GM21367 (cell line): ENCODE measurements around the gene MRPL19.
"Not testable (repeated sequence)": the region's sequence is repeated elsewhere in the genome, so short reads cannot be mapped to it uniquely, and the experiment has no call there.

ENCODE experiments used
- ATAC-seq: cut with Tn5 transposase; IDR thresholded peaks from one replicate; pipeline ENCODE4 v1.9.1; 2021; ENCODE audit not compliant: unreplicated experiment

The MRPL19 gene

GRCh38 chr2:75657798-75658197, 11.2 kb downstream of the MRPL19 start:
- ATAC-seq, result no peak

- no peak for ATAC-seq
Observed at GRCh38 chr2:75666911-75667310, 20.3 kb downstream of the MRPL19 start.

GRCh38 chr2:75667884-75668283, 21.3 kb downstream of the MRPL19 start:
- no peak for ATAC-seq

- not testable (repeated sequence) for ATAC-seq
Observed at GRCh38 chr2:75675423-75675822, 28.8 kb downstream of the MRPL19 start.

- ATAC-seq, result no peak
Observed at GRCh38 chr2:75675908-75676307, 29.3 kb downstream of the MRPL19 start.

GRCh38 chr2:75676464-75676863, 29.9 kb downstream of the MRPL19 start:
- no peak for ATAC-seq

- ATAC-seq, result no peak
Observed at GRCh38 chr2:75679556-75679955, 33.0 kb downstream of the MRPL19 start.

GRCh38 chr2:75680402-75680801, 33.8 kb downstream of the MRPL19 start:
- no peak for ATAC-seq

GRCh38 chr2:75683430-75683829, 36.8 kb downstream of the MRPL19 start:
- not testable (repeated sequence) for ATAC-seq

- no peak for ATAC-seq
Observed at GRCh38 chr2:75688196-75688595, 41.6 kb downstream of the MRPL19 start.

- no peak for ATAC-seq
Observed at GRCh38 chr2:75698918-75699317, 52.3 kb downstream of the MRPL19 start.

- ATAC-seq, result no peak
Observed at GRCh38 chr2:75702593-75702992, 56.0 kb downstream of the MRPL19 start.

GRCh38 chr2:75703589-75704287, 57.2 kb downstream of the MRPL19 start:
- no peak for ATAC-seq

GRCh38 chr2:75705921-75706320, 59.3 kb downstream of the MRPL19 start:
- ATAC-seq, result no peak

GRCh38 chr2:75707901-75708300, 61.3 kb downstream of the MRPL19 start:
- no peak for ATAC-seq

- no peak for ATAC-seq
Observed at GRCh38 chr2:75709297-75709696, 62.7 kb downstream of the MRPL19 start.

GRCh38 chr2:75710220-75710576, 63.6 kb downstream of the MRPL19 start:
- no peak for ATAC-seq

- peak; percentile 92 for ATAC-seq
Observed at GRCh38 chr2:75710577-75711253, 64.1 kb downstream of the MRPL19 start, which contains the start of gene GCFC2. GCFC2 (minus strand) TSS chr2:75710915; CDS start chr2:75710855, 60 bp downstream.

GRCh38 chr2:75711590-75711989, 65.0 kb downstream of the MRPL19 start:
- not testable (repeated sequence) for ATAC-seq

- no peak for ATAC-seq
Observed at GRCh38 chr2:75716406-75716805, 69.8 kb downstream of the MRPL19 start.

GRCh38 chr2:75719616-75720015, 73.0 kb downstream of the MRPL19 start:
- ATAC-seq, result no peak

GRCh38 chr2:75720525-75720924, 73.9 kb downstream of the MRPL19 start:
- no peak for ATAC-seq

- ATAC-seq, result no peak
Observed at GRCh38 chr2:75722687-75723086, 76.1 kb downstream of the MRPL19 start.
